Measurements from ENCODE around the gene ENTPD2. TPM values are rescaled to one million over a fixed set of nuclear protein-coding genes. Genes with fewer than 3 reads are reported as not detected.

The ENTPD2 gene
- total and polyA plus RNA-seq, 8 donors, result 0.91 to 6.5 (median 2.7) TPM

DNA sequence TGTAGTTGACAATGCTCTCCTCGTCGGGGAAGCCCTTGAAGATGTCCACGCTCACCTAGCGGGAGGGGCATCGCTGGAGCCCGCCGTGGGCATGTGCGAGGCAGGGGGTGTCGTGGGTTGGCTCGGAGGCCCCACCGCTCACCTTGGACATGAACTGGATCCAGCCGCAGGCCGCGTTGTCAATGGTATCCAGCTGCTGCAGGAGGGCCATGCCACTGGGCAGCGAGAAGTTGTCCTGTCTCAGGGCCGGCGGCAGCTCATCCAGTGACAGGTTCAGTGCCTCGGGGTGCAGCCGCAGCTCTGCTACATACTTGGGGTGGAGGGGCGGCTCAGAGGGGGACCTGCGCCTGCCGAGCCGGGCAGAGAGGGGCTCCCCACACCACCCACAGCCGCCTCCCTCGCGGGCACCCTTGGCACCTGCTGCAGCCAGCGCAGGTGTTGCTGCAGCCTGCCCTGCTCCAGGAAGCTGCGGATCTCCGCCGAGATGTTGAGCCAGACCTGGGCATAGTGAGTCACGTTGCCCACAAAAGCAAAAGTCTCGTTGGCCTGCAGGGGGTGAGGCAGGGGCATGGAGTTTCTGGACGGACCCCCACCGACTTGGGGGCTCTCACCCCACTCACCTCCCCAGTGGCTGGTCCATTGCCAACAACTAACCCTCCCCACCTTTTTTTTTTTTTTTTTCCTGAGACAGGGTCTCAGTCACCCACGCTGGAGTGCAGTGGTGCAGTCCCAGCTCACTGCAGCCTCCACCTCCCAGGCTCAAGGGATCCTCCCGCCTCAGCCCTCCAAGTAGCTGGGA, 34.9 kb downstream of the ENTPD2 start:
- FAIRE-seq, result no peak
- Histone ChIP-seq H3K36me3 (peaks cover 0 to 19% (median 0%) of the 10 kb centered on the region in 3 donors), H3K27ac (no peak overlapping the region), H3K4me1 (no peaks in the 10 kb centered on the region), H3K27me3 (no peaks in the 10 kb centered on the region), H3K9me3 (no peaks in the 10 kb centered on the region), H3K4me3 (no peak overlapping the region)
- intact Hi-C loops (cut with DNase I), result no loop called here
- DNase-seq, result no peak
- no peak for ATAC-seq
- TF ChIP-seq, protein P1, sequence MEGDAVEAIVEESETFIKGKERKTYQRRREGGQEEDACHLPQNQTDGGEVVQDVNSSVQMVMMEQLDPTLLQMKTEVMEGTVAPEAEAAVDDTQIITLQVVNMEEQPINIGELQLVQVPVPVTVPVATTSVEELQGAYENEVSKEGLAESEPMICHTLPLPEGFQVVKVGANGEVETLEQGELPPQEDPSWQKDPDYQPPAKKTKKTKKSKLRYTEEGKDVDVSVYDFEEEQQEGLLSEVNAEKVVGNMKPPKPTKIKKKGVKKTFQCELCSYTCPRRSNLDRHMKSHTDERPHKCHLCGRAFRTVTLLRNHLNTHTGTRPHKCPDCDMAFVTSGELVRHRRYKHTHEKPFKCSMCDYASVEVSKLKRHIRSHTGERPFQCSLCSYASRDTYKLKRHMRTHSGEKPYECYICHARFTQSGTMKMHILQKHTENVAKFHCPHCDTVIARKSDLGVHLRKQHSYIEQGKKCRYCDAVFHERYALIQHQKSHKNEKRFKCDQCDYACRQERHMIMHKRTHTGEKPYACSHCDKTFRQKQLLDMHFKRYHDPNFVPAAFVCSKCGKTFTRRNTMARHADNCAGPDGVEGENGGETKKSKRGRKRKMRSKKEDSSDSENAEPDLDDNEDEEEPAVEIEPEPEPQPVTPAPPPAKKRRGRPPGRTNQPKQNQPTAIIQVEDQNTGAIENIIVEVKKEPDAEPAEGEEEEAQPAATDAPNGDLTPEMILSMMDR (IDR thresholded peaks at IDR 0.05), result no peak
- 93 to 95% methylated on average over 35 to 36 of the region's 36 CpGs for WGBS, 2 donors

DNA sequence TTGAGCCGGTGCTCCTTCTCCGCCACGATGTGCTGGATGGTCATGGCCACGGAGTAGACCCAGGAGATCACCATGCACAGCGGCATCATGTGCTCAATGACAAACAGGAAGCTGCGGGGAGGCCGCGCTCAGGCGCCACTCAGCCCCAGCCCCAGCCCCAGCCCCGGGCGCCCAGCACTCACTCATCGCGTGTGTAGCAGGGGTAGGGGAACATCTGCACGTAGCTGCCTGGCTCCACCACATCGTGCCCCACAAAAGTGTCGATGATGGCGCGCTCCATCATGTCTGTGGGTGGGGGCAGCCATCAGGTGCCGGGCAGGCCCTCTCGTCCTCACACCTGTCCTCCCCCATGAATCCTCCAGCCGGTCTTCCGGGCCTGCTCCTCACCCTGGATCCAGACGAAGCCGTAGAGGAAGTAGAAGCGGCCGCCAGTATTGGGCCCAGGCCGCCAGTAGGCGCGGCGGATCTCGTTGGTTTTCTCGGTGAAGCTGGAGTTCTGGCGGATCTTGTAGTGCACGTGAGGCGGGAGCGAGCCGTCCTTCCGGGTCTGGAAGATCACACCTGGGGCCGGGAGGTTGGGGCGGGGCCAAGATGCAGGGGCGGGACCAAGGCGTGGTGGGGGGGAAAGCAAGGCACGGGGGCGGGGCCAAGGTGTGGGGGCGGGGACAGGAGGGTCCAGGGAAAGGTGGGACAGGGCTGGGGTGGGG, 35.9 kb downstream of the ENTPD2 start:
- TF ChIP-seq, protein P1 (IDR thresholded peaks at IDR 0.05), result no peak
- Histone ChIP-seq H3K4me1 (no peaks in the 10 kb centered on the region), H3K27me3 (no peaks in the 10 kb centered on the region), H3K4me3 (no peak overlapping the region), H3K27ac (no peak overlapping the region), H3K36me3 (peaks cover 0 to 19% (median 0%) of the 10 kb centered on the region in 3 donors), H3K9me3 (no peaks in the 10 kb centered on the region)
- 91 to 93% methylated on average over 44 to 45 of the region's 45 CpGs for WGBS, 2 donors
- ATAC-seq, result no peak
- intact Hi-C loops (cut with DNase I), result no loop called here
- FAIRE-seq, result no peak
- no peak for DNase-seq

DNA sequence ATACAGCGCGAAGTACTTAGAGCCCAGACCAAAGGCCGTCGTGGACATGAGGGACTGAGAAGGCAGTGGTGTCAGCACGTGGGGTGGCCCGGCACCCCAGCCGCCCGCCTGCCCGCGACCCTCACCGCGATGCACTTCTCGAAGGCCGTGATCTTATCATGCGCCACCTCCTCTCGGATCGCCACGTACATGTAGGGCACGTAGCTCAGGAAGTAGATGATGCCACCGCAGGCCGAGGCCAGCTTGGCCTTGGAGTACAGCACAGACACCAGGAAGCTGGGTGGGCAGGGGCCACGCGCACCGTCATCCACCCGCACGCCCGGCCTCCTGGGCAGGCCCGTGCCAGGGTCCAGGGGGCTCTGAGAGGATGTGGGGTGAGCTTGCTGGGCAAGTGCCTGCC, 36.8 kb downstream of the ENTPD2 start:
- ATAC-seq (no peak), DNase-seq (no peak), FAIRE-seq (no peak)
- H3K36me3 ChIP-seq, result peaks cover 0 to 24% (median 0%) of the 10 kb centered on the region in 3 donors
- intact Hi-C loops (cut with DNase I), result no loop called here
- no peaks in the 10 kb centered on the region for H3K4me1 ChIP-seq
- H3K9me3 ChIP-seq, result no peaks in the 10 kb centered on the region
- WGBS, 2 donors, result 97 to 99% methylated on average over 28 of the region's 28 CpGs
- no peaks in the 10 kb centered on the region for H3K27me3 ChIP-seq
- TF ChIP-seq, protein P1 (IDR thresholded peaks at IDR 0.05), result no peak
- no peak overlapping the region for H3K4me3 ChIP-seq
- H3K27ac ChIP-seq, result no peak overlapping the region

DNA sequence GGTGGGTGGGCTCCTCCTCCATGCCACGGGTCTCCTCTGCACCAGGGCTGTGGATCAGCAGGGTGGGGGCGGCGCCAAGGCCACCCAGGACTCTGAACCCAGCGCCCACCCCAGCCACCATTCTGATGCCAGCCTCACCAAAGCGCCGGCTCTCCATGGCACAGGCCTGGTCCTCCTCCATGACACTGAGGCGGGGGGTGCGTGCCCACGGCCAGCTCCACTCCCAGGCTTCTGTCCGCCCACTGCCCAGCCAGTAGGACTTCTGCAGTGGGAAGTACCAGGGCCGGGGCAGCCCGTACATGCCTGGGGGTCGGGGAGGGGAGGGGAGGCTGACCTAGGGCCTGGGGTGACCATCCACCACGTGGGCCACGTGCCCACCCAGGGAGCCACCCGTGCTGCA, 37.4 kb downstream of the ENTPD2 start:
- Histone ChIP-seq H3K4me3 (no peak overlapping the region), H3K36me3 (peaks cover 0 to 29% (median 0%) of the 10 kb centered on the region in 3 donors)

More for the DNA sequence above, 37.4 kb downstream of the ENTPD2 start:
- no peak overlapping the region for H3K27ac ChIP-seq
- no peak for ATAC-seq
- no peak for FAIRE-seq
- TF ChIP-seq, protein P1 (IDR thresholded peaks at IDR 0.05), result no peak
- H3K4me1 ChIP-seq, result no peaks in the 10 kb centered on the region
- intact Hi-C loops (cut with DNase I), result no loop called here
- H3K9me3 ChIP-seq, result no peaks in the 10 kb centered on the region
- DNase-seq, result no peak
- 92 to 93% methylated on average over 12 to 16 of the region's 16 CpGs for WGBS, 2 donors
- H3K27me3 ChIP-seq, result no peaks in the 10 kb centered on the region
